Spleen (tissue), 7 donors: ENCODE results near the gene ARG1.

Source experiments
- POLR2A ChIP-seq, 3 donors: fragments of 450-650 bp; IDR thresholded peaks; one replicate each; pipeline ENCODE4 v1.5.1; 2017; ENCODE audit warnings: antibody characterized with exemption in 3 of 3, mild to moderate bottlenecking in 1 of 3
- TF ChIP-seq, protein P1 (sequence below), 11 experiments: fragments of 200-600 bp in 7 of 11; fragments of 450-650 bp in 4 of 11; sonication (generic) in 4 of 11; IDR thresholded peaks in 8 of 11; conservative IDR thresholded peaks in 3 of 11; 1 replicate in 7 of 11; 2 replicates in 4 of 11; pipeline versions ENCODE4 v1.4.0 to v1.8.0; 2016 to 2021; ENCODE audit warnings: antibody characterized with exemption in 11 of 11, inconsistent platforms in 4 of 11, mild to moderate bottlenecking in 1 of 11
- donor health status: DM: no; HTN: no; CAD: no; lungs with moderate emphysema.
- donor health status: DM: no; HTN: no; CAD: no.
- donor health status: DM: no; HTN: no; CAD: no.

DNA sequence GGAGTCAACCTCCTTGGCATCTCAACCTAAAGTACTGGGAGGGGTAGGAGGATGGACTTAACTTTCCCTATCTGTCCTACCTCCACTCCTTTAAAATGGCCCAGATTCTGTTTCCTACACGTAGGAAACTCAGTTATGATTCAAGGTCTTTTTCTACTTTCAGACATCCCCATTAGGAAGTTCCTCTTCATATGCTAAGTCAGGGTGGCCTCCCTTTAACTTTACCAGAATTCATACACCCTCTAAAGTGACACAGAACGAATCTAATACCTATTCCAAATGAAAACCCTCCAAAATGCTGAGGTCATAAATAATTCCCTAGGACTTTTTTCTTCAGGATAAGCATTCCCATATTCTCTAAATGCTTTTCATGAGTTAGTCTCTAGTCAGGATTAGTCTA lies 15.6 kb downstream of the ARG1 start:
- TF ChIP-seq, protein P1, sequence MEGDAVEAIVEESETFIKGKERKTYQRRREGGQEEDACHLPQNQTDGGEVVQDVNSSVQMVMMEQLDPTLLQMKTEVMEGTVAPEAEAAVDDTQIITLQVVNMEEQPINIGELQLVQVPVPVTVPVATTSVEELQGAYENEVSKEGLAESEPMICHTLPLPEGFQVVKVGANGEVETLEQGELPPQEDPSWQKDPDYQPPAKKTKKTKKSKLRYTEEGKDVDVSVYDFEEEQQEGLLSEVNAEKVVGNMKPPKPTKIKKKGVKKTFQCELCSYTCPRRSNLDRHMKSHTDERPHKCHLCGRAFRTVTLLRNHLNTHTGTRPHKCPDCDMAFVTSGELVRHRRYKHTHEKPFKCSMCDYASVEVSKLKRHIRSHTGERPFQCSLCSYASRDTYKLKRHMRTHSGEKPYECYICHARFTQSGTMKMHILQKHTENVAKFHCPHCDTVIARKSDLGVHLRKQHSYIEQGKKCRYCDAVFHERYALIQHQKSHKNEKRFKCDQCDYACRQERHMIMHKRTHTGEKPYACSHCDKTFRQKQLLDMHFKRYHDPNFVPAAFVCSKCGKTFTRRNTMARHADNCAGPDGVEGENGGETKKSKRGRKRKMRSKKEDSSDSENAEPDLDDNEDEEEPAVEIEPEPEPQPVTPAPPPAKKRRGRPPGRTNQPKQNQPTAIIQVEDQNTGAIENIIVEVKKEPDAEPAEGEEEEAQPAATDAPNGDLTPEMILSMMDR (IDR thresholded peaks at IDR 0.05 in 8 of 11, conservative IDR thresholded peaks at IDR 0.05 in 3 of 11): no peak
- no peak for TF ChIP-seq POLR2A (IDR thresholded peaks at IDR 0.05)
